Activated T-cell treated with anti-CD3 and anti-CD28 coated beads, Interleukin-2, amount 50 U/mL, for 72 hours (primary cell): ENCODE data around the gene ADGRF3. TPM values are rescaled to one million over a fixed set of nuclear protein-coding genes. Genes with fewer than 3 reads are reported as not detected.
"Not testable (repeated sequence)": the region's sequence is repeated elsewhere in the genome, so short reads cannot be mapped to it uniquely, and the experiment has no call there.

Experiments
- ATAC-seq, 2 donors: fragments of 150-1000 bp; cut with Tn5 transposase; replicated peaks in 1 of 2; 2 replicates each; pipeline ENCODE4 v1.10.0; 2021; ENCODE audit warnings: moderate library complexity in 2 of 2, mild to moderate bottlenecking in 1 of 2
- DNase-seq, 2 donors: peaks; one replicate each; pipeline ENCODE4 v3.0.0; 2021 to 2022; ENCODE audit warnings: mixed read lengths in 1 of 2
- H3K27ac Mint-ChIP-seq: one replicate; pipeline ENCODE4 v1.8.0; 2022; ENCODE audit warnings: mild to moderate bottlenecking, moderate library complexity, mixed read lengths
- H3K27me3 Mint-ChIP-seq: one replicate; pipeline ENCODE4 v1.8.0; 2022; ENCODE audit warnings: low read depth, mixed read lengths
- H3K36me3 Mint-ChIP-seq, 2 donors: one replicate each; pipeline ENCODE4 v1.8.0; 2022; ENCODE audit warnings: mixed read lengths in 2 of 2, mild to moderate bottlenecking in 1 of 2; ENCODE audit not compliant: insufficient read depth in 2 of 2
- H3K4me1 Mint-ChIP-seq: one replicate; pipeline ENCODE4 v1.8.0; 2022; ENCODE audit warnings: low read depth, mixed read lengths
- H3K4me3 Mint-ChIP-seq, 2 donors: one replicate each; pipeline ENCODE4 v1.8.0; 2022; ENCODE audit warnings: mild to moderate bottlenecking in 2 of 2, mixed read lengths in 2 of 2, moderate library complexity in 2 of 2
- H3K9me3 Mint-ChIP-seq, 2 donors: one replicate each; pipeline ENCODE4 v1.8.0; 2022; ENCODE audit warnings: mixed read lengths in 2 of 2
- total RNA-seq, 2 donors: library from RNA; stranded (reverse); gene quantifications; one replicate each; pipeline ENCODE4 v1.2.3, GENCODE V29; 2022

The ADGRF3 gene
- total RNA-seq, 2 donors from 2014 or later, result 2.4 to 4.8 TPM

GRCh38 chr2:26363958-26364357, 17.4 kb upstream of the ADGRF3 start:
- Mint-ChIP-seq H3K27me3 (no peaks in the 10 kb centered on the region), H3K9me3 (no peaks in the 10 kb centered on the region), H3K4me3 (no peak overlapping the region), H3K36me3 (peaks cover 1 to 14% of the 10 kb centered on the region in 2 donors), H3K4me1 (peaks cover 32% of the 10 kb centered on the region), H3K27ac (no peak overlapping the region)
- no peak for DNase-seq
- no peak for ATAC-seq

GRCh38 chr2:26363323-26363722, 16.7 kb upstream of the ADGRF3 start:
- DNase-seq (no peak), ATAC-seq (peak; percentile 59 to 64)
- H3K4me1 Mint-ChIP-seq, result peaks cover 33% of the 10 kb centered on the region
- peaks cover 1 to 10% of the 10 kb centered on the region in 2 donors for H3K36me3 Mint-ChIP-seq
- no peaks in the 10 kb centered on the region for H3K27me3 Mint-ChIP-seq
- H3K9me3 Mint-ChIP-seq, result no peaks in the 10 kb centered on the region
- H3K4me3 Mint-ChIP-seq, result no peak overlapping the region
- H3K27ac Mint-ChIP-seq, result no peak overlapping the region

GRCh38 chr2:26359886-26360473, 13.4 kb upstream of the ADGRF3 start:
- peaks cover 65% of the 10 kb centered on the region for H3K4me1 Mint-ChIP-seq
- no peaks in the 10 kb centered on the region for H3K27me3 Mint-ChIP-seq
- no peak for ATAC-seq
- H3K36me3 Mint-ChIP-seq, result peaks cover 1 to 6% of the 10 kb centered on the region in 2 donors
- no peak overlapping the region for H3K27ac Mint-ChIP-seq
- no peak overlapping the region for H3K4me3 Mint-ChIP-seq
- H3K9me3 Mint-ChIP-seq, result no peaks in the 10 kb centered on the region
- DNase-seq, result no peak

- peak overlapping the region; percentile 51 for H3K27ac Mint-ChIP-seq
- H3K4me3 Mint-ChIP-seq, result peak overlapping the region; percentile 21 to 30
- peaks cover 74% of the 10 kb centered on the region for H3K4me1 Mint-ChIP-seq
- H3K36me3 Mint-ChIP-seq, result peaks cover 1 to 8% of the 10 kb centered on the region in 2 donors
- H3K9me3 Mint-ChIP-seq, result no peaks in the 10 kb centered on the region
- H3K27me3 Mint-ChIP-seq, result no peaks in the 10 kb centered on the region
- ATAC-seq (no peak), DNase-seq (no peak)
Observed at GRCh38 chr2:26356771-26357170, 10.2 kb upstream of the ADGRF3 start.

GRCh38 chr2:26356111-26356510, 9.5 kb upstream of the ADGRF3 start:
- no peak overlapping the region for H3K27ac Mint-ChIP-seq
- ATAC-seq (no peak), DNase-seq (no peak)
- H3K4me1 Mint-ChIP-seq, result peaks cover 78% of the 10 kb centered on the region
- no peaks in the 10 kb centered on the region for H3K27me3 Mint-ChIP-seq
- H3K9me3 Mint-ChIP-seq, result no peaks in the 10 kb centered on the region
- H3K36me3 Mint-ChIP-seq, result peaks cover 1 to 6% of the 10 kb centered on the region in 2 donors
- no peak overlapping the region for H3K4me3 Mint-ChIP-seq

- peak; percentile 31 to 54 for ATAC-seq
- no peaks in the 10 kb centered on the region for H3K27me3 Mint-ChIP-seq
- peaks cover 81% of the 10 kb centered on the region for H3K4me1 Mint-ChIP-seq
Observed at GRCh38 chr2:26355038-26355995, 8.7 kb upstream of the ADGRF3 start.

GRCh38 chr2:26354469-26354868, 7.9 kb upstream of the ADGRF3 start:
- not testable (repeated sequence) for H3K9me3 Mint-ChIP-seq, H3K27ac Mint-ChIP-seq, H3K36me3 Mint-ChIP-seq, ATAC-seq, H3K27me3 Mint-ChIP-seq, DNase-seq, H3K4me3 Mint-ChIP-seq
- H3K4me1 Mint-ChIP-seq, result peaks cover 82% of the 10 kb centered on the region

More at GRCh38 chr2:26355038-26355995, 8.7 kb upstream of the ADGRF3 start:
- Mint-ChIP-seq H3K4me3 (peak overlapping the region; percentile 11 to 29), H3K36me3 (peaks cover 1 to 6% of the 10 kb centered on the region in 2 donors), H3K9me3 (no peaks in the 10 kb centered on the region), H3K27ac (no peak overlapping the region)
- DNase-seq, result peak in 1 of 2 donors; percentile 27

GRCh38 chr2:26352892-26353291, 6.3 kb upstream of the ADGRF3 start:
- H3K4me3 Mint-ChIP-seq, result no peak overlapping the region
- peak; percentile 47 to 62 for DNase-seq
- H3K4me1 Mint-ChIP-seq, result peaks cover 82% of the 10 kb centered on the region
- H3K27ac Mint-ChIP-seq, result no peak overlapping the region
- ATAC-seq, result peak; percentile 99
- no peaks in the 10 kb centered on the region for H3K9me3 Mint-ChIP-seq
- no peaks in the 10 kb centered on the region for H3K27me3 Mint-ChIP-seq
- H3K36me3 Mint-ChIP-seq, result peaks cover 1 to 6% of the 10 kb centered on the region in 2 donors

- DNase-seq, result no peak
- Mint-ChIP-seq H3K4me1 (peaks cover 79% of the 10 kb centered on the region), H3K27ac (no peak overlapping the region), H3K27me3 (no peaks in the 10 kb centered on the region), H3K4me3 (no peak overlapping the region), H3K9me3 (no peaks in the 10 kb centered on the region), H3K36me3 (peaks cover 1 to 10% of the 10 kb centered on the region in 2 donors)
- no peak for ATAC-seq
Observed at GRCh38 chr2:26351375-26352090, 4.9 kb upstream of the ADGRF3 start.

GRCh38 chr2:26349690-26350089, 3.1 kb upstream of the ADGRF3 start:
- no peaks in the 10 kb centered on the region for H3K27me3 Mint-ChIP-seq
- no peak overlapping the region for H3K27ac Mint-ChIP-seq
- no peak overlapping the region for H3K4me3 Mint-ChIP-seq
- no peak for DNase-seq
- peaks cover 63% of the 10 kb centered on the region for H3K4me1 Mint-ChIP-seq
- H3K36me3 Mint-ChIP-seq, result peaks cover 6 to 13% of the 10 kb centered on the region in 2 donors
- ATAC-seq, result no peak
- H3K9me3 Mint-ChIP-seq, result no peaks in the 10 kb centered on the region

- peak overlapping the region; percentile 97 for H3K4me3 Mint-ChIP-seq
- H3K27ac Mint-ChIP-seq, result peak overlapping the region; percentile 95
- peaks cover 6 to 10% of the 10 kb centered on the region in 2 donors for H3K36me3 Mint-ChIP-seq
- H3K4me1 Mint-ChIP-seq, result peaks cover 49% of the 10 kb centered on the region
- no peaks in the 10 kb centered on the region for H3K9me3 Mint-ChIP-seq
- DNase-seq (no peak), ATAC-seq (no peak)
- no peaks in the 10 kb centered on the region for H3K27me3 Mint-ChIP-seq
Observed at GRCh38 chr2:26347286-26347865, 787 bp upstream of the ADGRF3 start.

- H3K4me1 Mint-ChIP-seq, result peaks cover 36% of the 10 kb centered on the region
- H3K9me3 Mint-ChIP-seq, result no peaks in the 10 kb centered on the region
- H3K27ac Mint-ChIP-seq, result peak within 1 kb of the TSS; percentile 99
- DNase-seq (peak; percentile 99 to 100), ATAC-seq (peak; percentile 96 to 97)
- H3K4me3 Mint-ChIP-seq, result peak within 1 kb of the TSS; percentile 97
- H3K36me3 Mint-ChIP-seq, result peaks cover 6 to 10% of the 10 kb centered on the region in 2 donors
- no peaks in the 10 kb centered on the region for H3K27me3 Mint-ChIP-seq
Observed at GRCh38 chr2:26345545-26346453, 790 bp downstream of the ADGRF3 start, which contains the start of gene SELENOI. Gene SELENOI (plus strand): TSS chr2:26346143. CDS start chr2:26346233, 90 bp downstream.
